Neuronal stem cell (in vitro differentiated cells): Measurements from ENCODE around the gene CMTM3.
"Not testable (repeated sequence)": the region's sequence is repeated elsewhere in the genome, so short reads cannot be mapped to it uniquely, and the experiment has no call there.

Experiments
- DNase-seq: peaks from one replicate; pipeline ENCODE4 v3.0.0-alpha.2; 2013; ENCODE audit warnings: low spot score
- H2AFZ ChIP-seq: one replicate; pipeline ENCODE4 v1.6.1; 2013; ENCODE audit warnings: mild to moderate bottlenecking, low read length, inconsistent platforms
- H2AK5ac ChIP-seq: 2 replicates; pipeline ENCODE4 v1.6.1; 2013; ENCODE audit warnings: low read depth, mild to moderate bottlenecking, inconsistent platforms, low read length, moderate library complexity, mixed read lengths
- H2BK120ac ChIP-seq: 2 replicates; pipeline ENCODE4 v1.6.1; 2013; ENCODE audit warnings: low read depth, mild to moderate bottlenecking, inconsistent platforms, low read length, moderate library complexity, mixed read lengths
- H2BK12ac ChIP-seq: one replicate; pipeline ENCODE4 v1.6.1; 2013; ENCODE audit warnings: low read length, inconsistent platforms
- H2BK15ac ChIP-seq: 2 replicates; pipeline ENCODE4 v1.6.1; 2013; ENCODE audit warnings: mild to moderate bottlenecking, low read length, inconsistent platforms, mixed read lengths
- H2BK5ac ChIP-seq: one replicate; pipeline ENCODE4 v1.6.1; 2013; ENCODE audit warnings: inconsistent platforms, mild to moderate bottlenecking, low read length, moderate library complexity
- H3K14ac ChIP-seq: one replicate; pipeline ENCODE4 v1.6.1; 2013; ENCODE audit warnings: low read length, inconsistent platforms
- H3K18ac ChIP-seq: 2 replicates; pipeline ENCODE4 v1.6.1; 2013; ENCODE audit warnings: low read length, inconsistent platforms
- H3K23ac ChIP-seq: 2 replicates; pipeline ENCODE4 v1.6.1; 2013; ENCODE audit warnings: low read depth, mild to moderate bottlenecking, mixed read lengths, low read length, inconsistent platforms; ENCODE audit not compliant: poor library complexity
- H3K27ac ChIP-seq: replicated peaks from 3 replicates; pipeline ENCODE4 v1.5.1; 2013; ENCODE audit warnings: low read length, inconsistent platforms
- H3K27me3 ChIP-seq, 3 experiments: 2 replicates each; pipeline ENCODE4 v1.6.1; 2013; ENCODE audit warnings: low read length in 3 of 3, mild to moderate bottlenecking in 2 of 3, inconsistent platforms in 1 of 3, low read depth in 1 of 3, mixed read lengths in 1 of 3, moderate library complexity in 1 of 3; ENCODE audit not compliant: control insufficient read depth in 3 of 3, insufficient read depth in 3 of 3
- H3K36me3 ChIP-seq, 2 donors: replicated peaks in 1 of 2; 2 replicates each; pipeline ENCODE4 v1.6.1; 2013; ENCODE audit warnings: low read length in 2 of 2; ENCODE audit not compliant: control insufficient read depth in 2 of 2, insufficient read depth in 2 of 2
- H3K4ac ChIP-seq: 2 replicates; pipeline ENCODE4 v1.6.1; 2013; ENCODE audit warnings: inconsistent platforms, mild to moderate bottlenecking, low read length, moderate library complexity
- H3K4me1 ChIP-seq, 2 donors: 1 replicate in 1 of 2; 2 replicates in 1 of 2; pipeline ENCODE4 v1.6.1; 2013; ENCODE audit warnings: low read length in 2 of 2, low read depth in 1 of 2; ENCODE audit not compliant: control insufficient read depth in 2 of 2, insufficient read depth in 1 of 2
- H3K4me2 ChIP-seq: one replicate; pipeline ENCODE4 v1.6.1; 2013; ENCODE audit warnings: mild to moderate bottlenecking, low read length, inconsistent platforms; ENCODE audit not compliant: insufficient read depth, poor library complexity, severe bottlenecking
- H3K4me3 ChIP-seq, 2 donors: 2 replicates each; pipeline ENCODE4 v1.5.1; 2013; ENCODE audit warnings: low read length in 2 of 2, mild to moderate bottlenecking in 2 of 2, inconsistent platforms in 1 of 2, moderate library complexity in 1 of 2
- H3K79me1 ChIP-seq: one replicate; pipeline ENCODE4 v1.6.1; 2013; ENCODE audit warnings: low read depth, mild to moderate bottlenecking, inconsistent platforms, low read length, moderate library complexity
- H3K9ac ChIP-seq: one replicate; pipeline ENCODE4 v1.6.1; 2013; ENCODE audit warnings: mild to moderate bottlenecking, low read depth, low read length, inconsistent platforms; ENCODE audit not compliant: poor library complexity
- H3K9me3 ChIP-seq, 2 donors: replicated peaks in 1 of 2; 2 replicates each; pipeline versions ENCODE3 to v1.6.1; 2013; ENCODE audit warnings: low read length in 2 of 2, mild to moderate bottlenecking in 2 of 2, inconsistent platforms in 1 of 2, low read depth in 1 of 2, mixed read lengths in 1 of 2, moderate library complexity in 1 of 2; ENCODE audit not compliant: control insufficient read depth in 2 of 2, insufficient read depth in 1 of 2
- H4K8ac ChIP-seq: one replicate; pipeline ENCODE4 v1.6.1; 2013; ENCODE audit warnings: low read depth, mild to moderate bottlenecking, inconsistent platforms, low read length, moderate library complexity
- H4K91ac ChIP-seq: one replicate; pipeline ENCODE4 v1.6.1; 2013; ENCODE audit warnings: low read length, low read depth, mild to moderate bottlenecking, inconsistent platforms; ENCODE audit not compliant: poor library complexity
- WGBS, 2 donors: extraction: QIAGEN DNeasy Blood & Tissue Kit; methylation state at CpG; one replicate each; pipeline ENCODE4 v1.1.7; 2013; ENCODE audit warnings: missing lambda C conversion rate in 2 of 2, mixed read lengths in 1 of 2; ENCODE audit not compliant: insufficient read length in 2 of 2, insufficient replicate concordance in 1 of 2; ENCODE audit errors: extremely low coverage in 2 of 2; 5-methylcytosine and 5-hydroxymethylcytosine counted together

The CMTM3 gene

DNA sequence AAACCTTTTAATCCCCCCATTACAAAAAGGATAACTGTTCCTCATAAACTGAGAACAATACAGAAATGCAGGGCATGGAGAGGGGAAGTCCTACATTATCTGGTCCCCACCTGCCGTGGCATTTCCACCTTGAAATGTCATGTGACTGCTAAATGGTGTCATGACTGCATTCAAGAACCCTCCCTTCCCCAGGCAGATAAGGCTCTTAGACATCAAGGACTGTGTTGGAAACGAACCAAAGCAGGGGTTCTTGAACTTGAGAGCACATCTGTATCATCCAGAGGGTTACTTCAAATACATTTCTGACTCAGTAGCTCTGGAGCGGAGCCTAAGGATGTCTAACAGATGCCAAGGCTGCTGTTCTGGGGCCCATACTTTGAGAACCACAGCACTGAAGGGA lies 18.4 kb downstream of the CMTM3 start:
- no peak overlapping the region for H3K9ac ChIP-seq
- DNase-seq, result no peak
- WGBS, 2 donors, result no CpG with 5 or more reads among the region's 3 CpGs

DNA sequence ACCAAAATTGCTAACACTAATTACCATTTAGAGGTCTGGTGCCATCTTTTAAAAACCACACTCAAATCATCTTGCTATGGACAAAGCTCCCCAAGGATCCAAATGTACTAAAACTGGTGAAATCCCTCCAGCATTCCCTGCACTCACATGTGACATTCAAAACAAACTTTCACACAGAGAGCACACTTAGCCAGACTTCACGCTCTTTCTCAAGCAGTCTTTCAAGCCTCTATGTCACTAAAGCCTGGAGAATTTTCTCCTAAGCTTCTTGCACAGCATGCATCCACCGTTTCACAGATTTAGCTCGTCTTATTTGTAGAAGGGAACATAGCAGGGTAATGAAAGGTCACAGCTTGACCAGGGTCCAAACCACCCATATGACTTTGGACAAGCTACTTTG lies 19.3 kb downstream of the CMTM3 start:
- no CpG with 5 or more reads among the region's 3 CpGs for WGBS, 2 donors
- Histone ChIP-seq H3K9ac (no peak overlapping the region), H3K27me3 (no peaks in the 10 kb centered on the region), H3K14ac (no peak overlapping the region), H2AFZ (no peak overlapping the region), H3K36me3 (peaks cover 2 to 33% of the 10 kb centered on the region in 2 donors), H3K9me3 (no peaks in the 10 kb centered on the region), H3K18ac (no peak overlapping the region), H2AK5ac (no peak overlapping the region), H3K27ac (no peak overlapping the region), H2BK120ac (no peak overlapping the region), H3K23ac (no peak overlapping the region), H3K4me2 (no peak overlapping the region), H3K4me1 (peaks cover 3% of the 10 kb centered on the region in 2 donors), H4K8ac (no peak overlapping the region), H2BK5ac (no peak overlapping the region), H3K4ac (no peak overlapping the region), H4K91ac (no peak overlapping the region), H3K4me3 (no peak overlapping the region), H2BK15ac (no peak overlapping the region), H2BK12ac (no peak overlapping the region), H3K79me1 (no peaks in the 10 kb centered on the region)
- no peak for DNase-seq

More for the DNA sequence above, 18.4 kb downstream of the CMTM3 start:
- H2AFZ ChIP-seq, result no peak overlapping the region
- H3K4me1 ChIP-seq, result peaks cover 3% of the 10 kb centered on the region in 2 donors
- H4K8ac ChIP-seq, result no peak overlapping the region
- no peak overlapping the region for H4K91ac ChIP-seq
- no peak overlapping the region for H2BK5ac ChIP-seq
- H3K9me3 ChIP-seq, result no peaks in the 10 kb centered on the region
- H3K79me1 ChIP-seq, result no peaks in the 10 kb centered on the region
- H2BK12ac ChIP-seq, result no peak overlapping the region
- no peak overlapping the region for H2BK120ac ChIP-seq
- no peak overlapping the region for H3K4ac ChIP-seq
- H3K4me3 ChIP-seq, result no peak overlapping the region
- no peak overlapping the region for H2BK15ac ChIP-seq
- no peak overlapping the region for H3K27ac ChIP-seq
- no peak overlapping the region for H3K4me2 ChIP-seq
- H3K14ac ChIP-seq, result no peak overlapping the region
- no peak overlapping the region for H2AK5ac ChIP-seq
- H3K27me3 ChIP-seq, result no peaks in the 10 kb centered on the region
- peaks cover 2 to 37% of the 10 kb centered on the region in 2 donors for H3K36me3 ChIP-seq
- no peak overlapping the region for H3K18ac ChIP-seq
- H3K23ac ChIP-seq, result no peak overlapping the region

DNA sequence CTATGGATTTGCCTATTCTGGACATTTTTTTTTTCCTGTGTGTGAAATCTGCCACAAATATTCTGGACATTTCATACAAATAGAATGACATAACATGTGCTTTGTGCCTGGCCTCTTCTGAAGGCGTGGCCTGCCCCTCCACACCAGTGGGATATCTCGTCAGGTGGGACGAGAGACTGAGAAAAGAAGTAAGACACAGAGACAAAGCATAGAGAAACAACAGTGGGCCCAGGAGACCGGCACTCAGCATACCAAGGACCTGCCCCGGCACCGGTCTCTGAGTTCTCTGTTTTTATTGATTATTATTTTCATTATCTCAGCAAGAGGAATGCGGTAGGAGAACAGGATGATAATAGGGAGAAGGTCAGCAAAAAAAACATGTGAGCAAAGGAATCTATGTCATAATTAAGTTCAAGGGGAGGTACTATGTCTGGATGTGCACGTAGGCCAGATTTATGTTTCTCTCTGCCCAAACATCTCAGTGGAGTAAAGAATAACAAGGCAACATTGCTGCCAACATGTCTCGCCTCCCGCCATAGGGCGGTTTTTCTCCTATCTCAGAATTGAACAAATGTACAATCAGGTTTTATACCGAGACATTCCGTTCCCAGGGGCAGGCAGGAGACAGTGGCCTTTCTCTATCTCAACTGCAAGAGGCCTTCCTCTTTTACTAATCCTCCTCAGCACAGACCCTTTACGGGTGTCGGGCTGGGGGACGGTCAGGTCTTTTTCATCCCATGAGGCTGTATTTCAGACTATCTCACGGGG lies 23.3 kb downstream of the CMTM3 start:
- not testable (repeated sequence) for H4K8ac ChIP-seq, H2AK5ac ChIP-seq, H4K91ac ChIP-seq, H3K27ac ChIP-seq, H3K27me3 ChIP-seq, H3K4me3 ChIP-seq, H3K36me3 ChIP-seq, H3K4me1 ChIP-seq, H3K14ac ChIP-seq, H3K9me3 ChIP-seq, H3K4me2 ChIP-seq, DNase-seq, H3K4ac ChIP-seq, H3K79me1 ChIP-seq, H3K18ac ChIP-seq, H2BK15ac ChIP-seq, H2BK120ac ChIP-seq, H2AFZ ChIP-seq, H3K9ac ChIP-seq, H3K23ac ChIP-seq, H2BK12ac ChIP-seq, H2BK5ac ChIP-seq
- WGBS, 2 donors, result no CpG with 5 or more reads among the region's 17 CpGs

DNA sequence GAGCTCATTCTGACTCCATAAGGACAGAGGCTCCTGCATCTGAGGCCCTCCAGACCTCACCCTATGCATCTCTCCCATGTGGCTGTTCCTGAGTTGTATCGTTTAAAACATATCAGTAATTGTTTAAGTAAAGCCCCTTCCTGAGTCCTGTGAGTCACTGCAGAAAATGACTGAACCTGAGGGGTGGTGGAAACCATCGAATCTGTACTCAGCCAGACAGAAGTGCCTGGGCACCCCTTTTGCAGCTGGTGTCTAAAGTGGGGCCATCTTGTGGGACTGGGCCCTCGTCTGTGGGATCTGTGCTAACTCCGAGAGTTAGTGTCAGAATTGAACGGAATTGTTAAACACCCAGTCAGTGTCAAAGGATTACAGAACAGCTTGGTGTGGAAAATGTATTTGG lies 25.4 kb downstream of the CMTM3 start:
- Histone ChIP-seq H4K8ac (no peak overlapping the region), H3K4me1 (no peaks in the 10 kb centered on the region), H3K9me3 (peaks cover 2 to 4% of the 10 kb centered on the region in 2 donors), H3K4ac (no peak overlapping the region), H3K36me3 (peaks cover 0 to 2% of the 10 kb centered on the region in 2 donors), H3K79me1 (no peaks in the 10 kb centered on the region), H2BK15ac (no peak overlapping the region), H2BK12ac (no peak overlapping the region), H3K23ac (no peak overlapping the region), H2AFZ (no peak overlapping the region), H2BK5ac (no peak overlapping the region), H3K27ac (no peak overlapping the region), H2AK5ac (no peak overlapping the region), H3K4me3 (no peak overlapping the region), H2BK120ac (no peak overlapping the region), H3K14ac (no peak overlapping the region), H4K91ac (no peak overlapping the region), H3K18ac (no peak overlapping the region), H3K4me2 (no peak overlapping the region), H3K27me3 (no peaks in the 10 kb centered on the region), H3K9ac (no peak overlapping the region)
- DNase-seq, result no peak
- no CpG with 5 or more reads among the region's 5 CpGs for WGBS, 2 donors
